GM19467 (cell line): ENCODE results near the gene UNC5B.

Source experiments
- ATAC-seq: cut with Tn5 transposase; IDR thresholded peaks from one replicate; pipeline ENCODE4 v1.9.1; 2021; ENCODE audit warnings: mild to moderate bottlenecking, moderate library complexity; ENCODE audit not compliant: unreplicated experiment

UNC5B gene

GRCh38 chr10:71251319-71251718 is 38.9 kb downstream of the UNC5B start:
- no peak for ATAC-seq

DNA sequence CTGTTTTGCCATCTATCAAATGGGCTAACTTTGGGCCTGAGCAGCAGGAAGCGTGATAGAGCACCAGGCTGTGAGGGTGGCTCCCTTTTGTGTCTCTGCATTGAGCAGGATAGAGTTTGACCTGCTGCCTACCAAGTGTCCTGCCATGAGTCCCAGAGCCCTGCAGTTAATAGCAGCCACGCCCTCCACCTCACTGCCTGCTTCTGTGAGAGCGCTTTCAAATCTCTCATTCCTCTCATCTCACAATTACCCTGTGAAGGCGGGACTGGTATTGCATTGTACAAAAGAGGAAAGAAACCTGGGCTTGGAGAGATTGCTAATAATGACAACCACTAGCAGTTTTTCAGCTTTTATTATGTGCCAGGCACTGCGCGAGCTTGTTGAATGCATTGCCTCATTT is 39.9 kb downstream of the UNC5B start:
- no peak for ATAC-seq

- no peak for ATAC-seq
Observed at GRCh38 chr10:71253981-71254818, 41.8 kb downstream of the UNC5B start.

DNA sequence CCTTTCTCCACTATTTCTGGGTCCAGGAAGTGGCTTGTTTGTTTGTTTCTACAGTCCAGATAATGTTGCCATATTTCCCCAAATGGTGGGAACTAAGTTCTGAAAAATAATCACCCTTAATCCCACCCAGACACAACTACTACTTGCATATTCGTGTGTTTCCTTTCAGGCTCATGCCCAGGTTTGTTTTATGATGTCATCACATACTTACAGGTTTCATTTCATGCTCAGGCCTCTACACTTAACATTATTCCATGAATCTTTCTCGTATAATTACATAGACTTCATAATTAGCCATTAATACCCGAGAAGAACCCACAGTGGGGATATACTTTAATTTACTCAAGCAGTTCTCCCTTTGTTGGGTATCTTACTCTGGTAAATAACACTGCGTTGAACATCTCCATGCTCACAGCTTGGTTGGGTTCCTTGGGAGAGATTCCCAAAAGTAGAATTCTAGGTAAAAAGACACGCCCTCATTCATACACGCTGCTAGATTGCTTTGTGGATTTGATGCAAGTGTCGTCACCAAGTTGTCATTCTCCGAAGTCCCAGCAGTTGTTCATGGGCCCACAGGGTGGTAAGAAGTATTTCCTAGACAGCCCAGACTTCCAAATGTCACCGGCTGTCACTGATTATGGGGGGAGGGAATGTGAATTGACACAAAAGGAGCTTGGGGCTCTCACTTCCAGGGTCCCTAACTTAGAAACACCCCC is 42.6 kb downstream of the UNC5B start:
- no peak for ATAC-seq

- no peak for ATAC-seq
Observed at GRCh38 chr10:71255550-71255807, 43.1 kb downstream of the UNC5B start.

DNA sequence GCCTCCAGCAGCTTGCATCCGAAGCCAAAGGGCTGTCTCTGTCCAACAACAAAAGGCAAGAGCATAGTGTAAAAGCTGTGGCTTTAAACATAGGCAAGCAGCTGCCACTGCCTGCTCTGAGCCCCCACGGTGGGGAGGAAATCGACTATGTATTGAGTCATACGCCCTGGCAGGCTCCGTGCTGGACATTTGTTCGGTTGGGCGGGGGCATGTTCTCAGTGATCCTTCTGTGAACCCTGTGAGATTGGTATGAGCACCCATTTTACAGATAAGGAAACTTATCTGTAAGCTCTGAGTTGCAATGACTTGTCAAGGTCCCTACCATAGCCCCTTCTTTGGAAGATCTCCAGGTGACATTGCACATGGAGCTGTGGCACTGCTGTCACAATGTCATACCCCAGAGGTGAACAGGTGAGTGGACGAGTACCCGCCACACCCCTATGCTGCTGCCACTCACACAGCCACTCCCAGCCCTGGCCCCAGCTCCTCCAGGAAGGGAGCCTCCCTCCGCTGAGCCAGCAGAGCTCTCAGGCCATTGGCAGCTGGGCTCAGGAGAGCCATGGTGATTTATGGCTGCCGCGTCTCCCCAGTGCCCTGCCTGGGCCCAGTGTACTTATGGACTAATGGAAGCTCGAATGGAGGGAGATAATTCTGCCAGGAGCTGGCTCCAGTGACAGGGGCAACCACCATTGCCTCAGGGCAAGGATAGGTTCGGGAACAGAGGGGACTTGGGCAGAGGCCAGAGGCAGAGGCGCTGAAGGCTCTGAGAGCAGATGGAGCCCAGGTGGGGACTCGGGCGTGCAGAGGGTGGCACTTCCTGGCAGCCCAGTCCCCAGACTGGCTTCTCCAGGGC is 43.7 kb downstream of the UNC5B start:
- ATAC-seq: no peak

DNA sequence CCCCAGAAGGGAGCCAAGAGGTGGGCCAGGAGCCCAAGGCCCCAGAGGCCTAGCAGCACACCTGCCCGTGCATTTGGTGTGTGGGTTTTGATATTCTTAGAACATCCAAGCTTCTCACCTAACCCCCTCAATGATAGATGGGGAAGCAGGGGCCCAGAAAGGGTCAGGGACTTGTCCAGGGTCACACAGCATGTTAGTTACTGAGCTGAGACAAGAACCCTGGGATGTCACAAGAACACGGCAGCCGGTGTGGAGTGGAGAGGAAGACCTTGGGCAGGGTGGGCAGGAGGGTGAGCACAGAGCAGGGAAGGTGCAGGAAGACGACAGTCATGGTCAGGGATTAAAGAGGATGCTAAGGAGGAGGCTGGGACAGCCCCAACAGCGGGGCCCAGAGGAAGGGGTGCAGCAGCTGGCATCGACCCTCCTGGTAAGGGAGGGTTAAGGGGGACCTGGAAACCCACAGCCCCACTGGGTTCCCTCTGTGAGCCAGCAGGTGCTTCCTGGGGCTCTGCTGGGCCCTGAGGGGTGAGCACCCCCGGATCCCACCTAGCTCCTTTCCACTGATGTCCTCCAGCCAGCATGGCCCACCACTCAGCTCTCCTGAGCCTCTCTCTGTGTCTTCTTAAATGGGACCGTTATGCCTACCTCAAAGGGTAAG is 44.4 kb downstream of the UNC5B start:
- ATAC-seq: no peak

DNA sequence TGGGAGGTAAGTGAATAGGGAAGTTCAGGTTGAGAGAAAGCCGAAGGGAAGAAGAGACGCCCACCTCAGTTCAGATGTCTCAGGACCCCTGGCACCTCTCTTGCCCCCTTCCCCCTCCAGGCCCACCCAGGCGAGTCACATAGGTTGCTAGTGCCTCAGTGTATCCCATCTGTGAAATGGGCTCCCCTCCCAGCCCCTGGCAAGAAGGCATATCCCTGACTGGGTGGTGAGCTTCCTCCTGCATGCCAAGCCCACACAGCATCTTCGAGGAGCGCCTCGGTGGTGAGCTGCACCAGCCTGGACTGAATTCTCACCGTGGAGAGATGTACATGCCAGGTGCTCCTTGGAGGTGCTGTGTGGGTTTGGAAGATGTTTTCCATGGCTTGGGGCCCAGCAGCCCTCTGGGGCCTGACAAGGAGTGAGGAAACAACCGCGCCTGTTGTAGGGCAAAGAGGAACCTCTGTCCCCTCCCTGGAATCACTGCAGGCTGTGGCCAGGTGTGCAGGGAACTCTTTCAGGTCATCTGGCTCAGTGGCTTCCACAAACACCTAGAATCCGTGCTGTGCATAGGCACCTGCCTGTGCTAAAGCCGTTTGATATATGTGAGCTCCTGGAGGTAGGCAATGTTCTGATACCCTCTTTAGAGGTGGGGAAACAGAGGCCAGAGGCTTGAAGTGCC is 45.1 kb downstream of the UNC5B start:
- ATAC-seq: no peak

GRCh38 chr10:71258046-71258445 is 45.7 kb downstream of the UNC5B start:
- ATAC-seq: no peak

GRCh38 chr10:71258446-71259145 is 46.2 kb downstream of the UNC5B start:
- ATAC-seq: no peak

DNA sequence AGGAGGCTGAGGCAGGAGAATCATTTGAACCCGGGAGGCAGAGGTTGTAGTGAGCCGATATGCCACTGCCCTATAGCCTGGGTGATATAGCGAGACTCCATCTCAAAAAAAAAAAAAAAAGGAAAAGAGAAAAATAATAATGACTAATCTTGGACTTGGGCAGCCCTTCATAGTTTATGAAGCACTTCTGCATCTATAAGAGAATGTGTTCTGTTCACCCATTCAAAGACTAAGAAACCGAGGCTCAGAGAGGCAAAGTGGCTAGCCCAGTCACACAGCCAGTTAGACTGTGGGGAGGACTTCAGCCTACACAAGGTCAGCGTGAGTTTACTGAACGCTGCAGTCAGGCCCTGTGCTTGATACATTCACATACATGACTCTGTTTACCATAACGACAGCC is 46.9 kb downstream of the UNC5B start:
- ATAC-seq: no peak

DNA sequence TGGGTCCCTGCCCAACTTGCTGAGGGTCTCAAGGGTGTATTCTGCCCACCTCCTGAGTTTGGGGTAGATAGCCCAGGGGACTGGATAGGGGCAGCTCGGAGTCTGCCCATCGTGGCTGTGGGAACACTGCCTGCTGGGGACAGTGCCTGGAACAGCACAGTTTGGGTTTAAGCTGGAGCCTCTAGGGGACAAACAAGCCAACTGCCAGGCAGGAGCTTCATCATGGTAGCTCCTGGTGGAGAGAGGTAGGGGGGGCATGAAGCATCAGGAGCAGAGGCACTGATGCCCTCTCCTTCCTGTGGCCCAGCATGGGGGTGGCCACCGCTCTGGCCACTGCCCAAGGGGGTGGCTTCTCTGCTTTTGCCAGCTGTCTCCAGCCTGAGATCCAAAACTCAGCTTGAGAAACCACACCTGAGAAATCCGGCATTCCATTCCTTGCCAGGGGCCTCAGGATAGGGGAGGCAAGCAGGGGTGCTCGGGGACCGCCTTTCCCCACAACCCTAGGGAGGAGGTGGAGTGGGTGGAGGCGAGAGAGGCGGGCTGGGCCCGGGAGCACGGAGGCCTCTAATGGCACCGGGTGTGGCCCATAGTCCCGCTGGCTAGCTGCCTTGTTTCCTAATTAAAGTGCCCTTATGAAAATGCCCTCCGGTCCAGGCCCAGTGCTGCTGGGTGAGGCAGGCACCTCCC is 47.6 kb downstream of the UNC5B start:
- ATAC-seq: no peak

DNA sequence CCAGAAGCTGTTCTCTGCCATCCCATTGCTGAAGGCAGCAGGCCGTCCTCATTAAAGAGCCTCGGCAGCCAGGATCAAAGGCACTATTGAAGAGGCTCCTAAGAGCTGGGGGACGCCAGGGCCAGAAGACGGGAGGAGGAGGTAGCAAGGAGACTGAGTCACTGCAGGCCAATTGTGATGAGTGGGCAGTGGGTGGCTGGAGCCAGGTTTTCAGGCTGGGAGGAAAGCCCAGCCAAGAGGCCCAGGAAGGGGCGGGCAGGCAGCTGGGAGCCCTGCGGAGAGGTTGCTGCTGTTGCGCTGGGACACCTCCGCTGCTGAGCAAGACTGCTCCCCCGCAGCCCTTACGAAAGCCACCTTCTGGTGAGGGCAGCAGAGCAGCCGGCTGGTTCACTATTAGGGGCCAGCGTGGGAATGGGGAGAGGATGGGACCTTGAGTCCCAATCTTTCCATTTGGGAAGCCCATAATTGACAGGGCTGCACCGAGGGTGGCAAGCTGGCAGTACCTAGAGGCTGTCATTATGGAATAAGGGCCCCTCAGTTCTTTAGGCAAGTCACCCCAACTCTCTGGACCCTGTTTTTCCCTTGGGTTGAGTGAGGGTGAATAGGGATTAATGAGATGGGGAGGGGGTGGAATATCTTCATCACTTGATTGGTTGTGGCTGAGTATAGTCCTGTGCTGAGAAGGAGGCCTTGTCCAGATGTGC is 48.4 kb downstream of the UNC5B start:
- no peak for ATAC-seq

DNA sequence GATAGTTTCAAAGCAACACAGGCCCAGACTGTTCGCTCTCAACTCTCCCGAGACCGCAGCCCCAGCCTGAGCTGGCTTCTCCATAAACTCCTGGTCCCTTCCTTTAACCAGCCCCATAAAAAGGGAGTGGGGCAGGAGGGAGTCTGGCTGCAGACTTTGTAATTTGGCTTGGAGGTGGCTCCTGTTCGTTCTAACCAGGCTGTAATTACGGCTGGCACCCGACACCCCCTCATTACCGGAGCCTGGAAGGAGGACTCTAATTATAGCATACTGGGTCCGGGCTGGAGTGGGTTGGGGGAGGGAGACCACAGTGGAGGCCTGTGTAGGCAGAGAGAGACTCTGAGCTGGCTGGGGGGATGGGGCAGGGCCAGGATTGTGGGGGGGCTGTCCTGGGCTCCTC is 49.7 kb downstream of the UNC5B start:
- no peak for ATAC-seq

DNA sequence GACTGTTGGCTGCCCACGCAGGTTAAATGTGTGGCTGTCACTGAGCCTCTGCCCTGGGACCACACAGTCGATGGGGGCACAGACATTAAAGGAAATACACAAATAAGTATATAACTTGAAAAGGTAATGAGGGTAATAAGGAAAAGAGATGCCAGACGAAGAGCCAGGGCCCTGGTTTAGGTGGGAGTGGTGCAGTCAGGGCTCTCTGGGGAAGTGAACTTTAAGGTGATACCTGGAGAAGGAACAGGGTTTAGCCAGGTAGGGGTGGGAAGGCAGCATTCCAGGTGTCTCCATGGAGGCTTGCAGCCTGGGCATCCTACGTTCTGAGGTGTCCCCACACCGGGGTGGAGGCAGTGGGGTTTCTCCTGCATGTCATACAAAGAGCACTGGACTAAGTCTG is 50.4 kb downstream of the UNC5B start:
- no peak for ATAC-seq

- ATAC-seq: no peak
Observed at GRCh38 chr10:71263376-71263775, 51.0 kb downstream of the UNC5B start.

DNA sequence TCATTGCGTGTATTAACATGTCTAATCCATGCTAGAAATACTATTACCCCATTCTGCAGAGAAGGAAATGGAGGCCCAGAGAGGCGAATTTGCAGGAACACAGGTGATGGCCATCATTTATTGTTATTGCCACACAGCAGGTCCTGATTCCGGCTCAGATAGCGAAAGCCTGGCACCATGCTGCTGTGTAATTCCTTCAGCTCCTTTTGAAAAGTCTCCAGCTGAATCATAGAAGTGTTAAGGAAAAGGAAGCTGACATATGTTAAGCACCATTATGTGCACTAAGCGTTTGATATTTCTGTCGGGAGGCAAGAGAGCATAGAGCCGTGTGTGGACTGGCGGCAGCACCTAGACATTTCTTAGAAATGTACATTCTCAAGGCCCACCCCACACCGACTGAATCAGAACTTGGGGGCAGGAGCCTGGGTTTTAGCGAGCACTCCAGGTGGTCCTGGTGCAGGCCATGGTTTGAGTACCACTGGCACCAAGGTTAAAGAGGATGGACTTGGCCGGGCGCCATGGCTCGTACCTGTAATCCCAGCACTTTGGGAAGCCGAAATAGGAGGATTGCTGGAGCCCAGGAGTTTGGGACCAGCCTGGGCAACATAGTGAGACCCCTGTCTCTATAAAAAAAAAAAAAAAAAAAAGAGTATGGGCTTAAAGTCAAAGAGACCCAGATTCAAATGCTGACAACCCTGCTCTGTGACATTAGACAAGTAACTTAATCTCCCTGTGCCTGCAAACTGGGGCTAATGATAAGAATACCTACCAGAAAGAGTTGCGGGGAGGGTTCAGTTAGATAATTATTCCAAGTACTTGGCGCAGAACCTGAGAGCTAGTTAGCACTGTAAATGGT is 52.2 kb downstream of the UNC5B start:
- no peak for ATAC-seq

DNA sequence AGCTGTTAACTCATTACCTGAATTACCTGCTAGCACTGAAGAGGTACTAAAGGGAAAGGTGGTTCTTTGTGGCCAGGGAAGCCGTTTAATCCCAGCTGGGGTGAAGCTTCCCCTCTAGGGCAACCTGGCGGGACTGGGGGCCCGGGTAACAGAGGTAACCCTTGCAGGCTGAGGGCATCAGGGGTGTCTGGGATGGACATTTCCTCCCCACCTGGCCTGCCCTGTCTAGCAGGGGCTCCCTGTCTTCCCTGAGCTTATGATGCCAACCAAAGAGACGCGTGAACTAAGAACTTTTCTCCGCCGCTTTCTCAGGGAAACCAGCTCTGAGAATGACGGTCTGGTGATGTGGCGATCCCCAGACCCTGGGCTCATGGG is 52.8 kb downstream of the UNC5B start:
- no peak for ATAC-seq
